MM.1S (cell line): ENCODE measurements around the gene UBXN7.
"Not testable (repeated sequence)": the region's sequence is repeated elsewhere in the genome, so short reads cannot be mapped to it uniquely, and the experiment has no call there.

Source experiments
- DNase-seq: peaks from one replicate; pipeline ENCODE4 v3.0.0-alpha.2; 2015
- H2AFZ ChIP-seq: fragments of 300-600 bp; sonication (generic); 2 replicates; pipeline ENCODE4 v1.6.0; 2016; ENCODE audit warnings: antibody characterized with exemption, low read length
- H3F3A ChIP-seq: fragments of 300-600 bp; sonication (generic); 2 replicates; pipeline ENCODE4 v1.6.1; 2016; ENCODE audit warnings: mild to moderate bottlenecking, antibody characterized with exemption, low read length, moderate library complexity, mixed read lengths; ENCODE audit not compliant: insufficient read depth
- H3K27ac ChIP-seq: fragments of 300-600 bp; sonication (generic); 2 replicates; pipeline ENCODE4 v1.5.1; 2016; ENCODE audit warnings: mild to moderate bottlenecking, low read length
- H3K27me3 ChIP-seq: fragments of 300-600 bp; sonication (generic); replicated peaks from 2 replicates; pipeline ENCODE4 v1.6.0; 2016; ENCODE audit warnings: low read length; ENCODE audit not compliant: insufficient read depth
- H3K36me3 ChIP-seq: fragments of 300-600 bp; sonication (generic); replicated peaks from 2 replicates; pipeline ENCODE4 v1.6.1; 2016; ENCODE audit warnings: mild to moderate bottlenecking, low read length, mixed read lengths; ENCODE audit not compliant: insufficient read depth
- H3K4me1 ChIP-seq: fragments of 300-600 bp; sonication (generic); 2 replicates; pipeline ENCODE4 v1.6.1; 2016; ENCODE audit warnings: low read length, mixed read lengths
- H3K4me2 ChIP-seq: fragments of 300-600 bp; sonication (generic); 2 replicates; pipeline ENCODE4 v1.6.0; 2016; ENCODE audit warnings: low read depth, low read length
- H3K4me3 ChIP-seq: fragments of 300-600 bp; sonication (generic); 2 replicates; pipeline ENCODE4 v1.5.1; 2016; ENCODE audit warnings: low read length, mixed read lengths
- H3K79me2 ChIP-seq: fragments of 300-600 bp; sonication (generic); 2 replicates; pipeline ENCODE4 v1.6.1; 2016; ENCODE audit warnings: mixed run types, low read length, mixed read lengths
- H3K9ac ChIP-seq: fragments of 300-600 bp; sonication (generic); 2 replicates; pipeline ENCODE4 v1.6.1; 2016; ENCODE audit warnings: low read length, mixed read lengths
- H3K9me2 ChIP-seq: fragments of 300-600 bp; sonication (generic); replicated peaks from 2 replicates; pipeline ENCODE4 v1.6.1; 2016; ENCODE audit warnings: mild to moderate bottlenecking, low read length, mixed read lengths; ENCODE audit not compliant: insufficient read depth
- H3K9me3 ChIP-seq: fragments of 300-600 bp; sonication (generic); replicated peaks from 2 replicates; pipeline ENCODE4 v1.6.1; 2016; ENCODE audit warnings: mild to moderate bottlenecking, low read length, mixed read lengths; ENCODE audit not compliant: insufficient read depth
- H4K20me1 ChIP-seq: fragments of 300-600 bp; sonication (generic); 2 replicates; pipeline ENCODE4 v1.6.1; 2016; ENCODE audit warnings: mild to moderate bottlenecking, low read length, moderate library complexity, mixed read lengths; ENCODE audit not compliant: insufficient read depth
- EZH2 ChIP-seq: fragments of 300-600 bp; sonication (generic); optimal IDR thresholded peaks from 2 replicates; pipeline ENCODE3; 2017; ENCODE audit warnings: low read depth, mild to moderate bottlenecking, antibody characterized with exemption, low read length, mixed read lengths
- EZH2phosphoT487 ChIP-seq: fragments of 300-600 bp; sonication (generic); IDR thresholded peaks from 2 replicates; pipeline ENCODE4 v1.6.1; 2018; ENCODE audit warnings: antibody characterized with exemption, low read length
- TF ChIP-seq, protein P1 (sequence below): fragments of 300-600 bp; sonication (generic); IDR thresholded peaks from 2 replicates; pipeline ENCODE4 v1.5.1; 2016; ENCODE audit warnings: antibody characterized with exemption, low read length, mixed read lengths

UBXN7 gene

GRCh38 chr3:196360586-196360985 lies 71.6 kb downstream of the UBXN7 start:
- Histone ChIP-seq H3K9me3 (no peaks in the 10 kb centered on the region), H3K79me2 (no peaks in the 10 kb centered on the region), H3K27me3 (no peaks in the 10 kb centered on the region), H3K27ac (no peak overlapping the region), H4K20me1 (no peaks in the 10 kb centered on the region), H3K36me3 (peaks cover 18% of the 10 kb centered on the region; the same call in 1 of the 2 replicates), H2AFZ (no peak overlapping the region), H3K9ac (no peak overlapping the region), H3K9me2 (no peaks in the 10 kb centered on the region), H3K4me3 (no peak overlapping the region), H3K4me2 (no peak overlapping the region), H3F3A (0 out of 2 replicates have a peak, but pooled peaks cover 3% of the 10 kb centered on the region), H3K4me1 (no peaks in the 10 kb centered on the region)
- no peak for DNase-seq
- TF ChIP-seq, protein P1, sequence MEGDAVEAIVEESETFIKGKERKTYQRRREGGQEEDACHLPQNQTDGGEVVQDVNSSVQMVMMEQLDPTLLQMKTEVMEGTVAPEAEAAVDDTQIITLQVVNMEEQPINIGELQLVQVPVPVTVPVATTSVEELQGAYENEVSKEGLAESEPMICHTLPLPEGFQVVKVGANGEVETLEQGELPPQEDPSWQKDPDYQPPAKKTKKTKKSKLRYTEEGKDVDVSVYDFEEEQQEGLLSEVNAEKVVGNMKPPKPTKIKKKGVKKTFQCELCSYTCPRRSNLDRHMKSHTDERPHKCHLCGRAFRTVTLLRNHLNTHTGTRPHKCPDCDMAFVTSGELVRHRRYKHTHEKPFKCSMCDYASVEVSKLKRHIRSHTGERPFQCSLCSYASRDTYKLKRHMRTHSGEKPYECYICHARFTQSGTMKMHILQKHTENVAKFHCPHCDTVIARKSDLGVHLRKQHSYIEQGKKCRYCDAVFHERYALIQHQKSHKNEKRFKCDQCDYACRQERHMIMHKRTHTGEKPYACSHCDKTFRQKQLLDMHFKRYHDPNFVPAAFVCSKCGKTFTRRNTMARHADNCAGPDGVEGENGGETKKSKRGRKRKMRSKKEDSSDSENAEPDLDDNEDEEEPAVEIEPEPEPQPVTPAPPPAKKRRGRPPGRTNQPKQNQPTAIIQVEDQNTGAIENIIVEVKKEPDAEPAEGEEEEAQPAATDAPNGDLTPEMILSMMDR = no peak
- no peak for TF ChIP-seq EZH2phosphoT487
- no peak for TF ChIP-seq EZH2

- not testable (repeated sequence) for H3K79me2 ChIP-seq, H3K4me1 ChIP-seq, H3F3A ChIP-seq, H3K4me3 ChIP-seq, H3K9ac ChIP-seq, H3K27me3 ChIP-seq, H3K9me3 ChIP-seq, H3K27ac ChIP-seq, H3K9me2 ChIP-seq, H3K4me2 ChIP-seq, DNase-seq, H2AFZ ChIP-seq, H4K20me1 ChIP-seq
- peaks cover 22% of the 10 kb centered on the region; the same call in 1 of the 2 replicates for H3K36me3 ChIP-seq
Observed at GRCh38 chr3:196358540-196358939, 73.7 kb downstream of the UBXN7 start.

GRCh38 chr3:196357905-196358304 lies 74.3 kb downstream of the UBXN7 start:
- H3K36me3 ChIP-seq = peaks cover 22% of the 10 kb centered on the region; the same call in 1 of the 2 replicates

GRCh38 chr3:196356556-196356955 lies 75.7 kb downstream of the UBXN7 start:
- Histone ChIP-seq H3K36me3 (peaks cover 22% of the 10 kb centered on the region; the same call in 1 of the 2 replicates), H4K20me1 (no peaks in the 10 kb centered on the region), H3F3A (no peaks in the 10 kb centered on the region), H3K27ac (no peak overlapping the region), H3K27me3 (no peaks in the 10 kb centered on the region), H3K9me3 (no peaks in the 10 kb centered on the region), H3K4me1 (no peaks in the 10 kb centered on the region), H3K79me2 (no peaks in the 10 kb centered on the region), H3K4me2 (no peak overlapping the region), H3K9ac (no peak overlapping the region), H2AFZ (no peak overlapping the region), H3K4me3 (no peak overlapping the region), H3K9me2 (no peaks in the 10 kb centered on the region)
- DNase-seq = no peak
- TF ChIP-seq EZH2phosphoT487 (no peak), EZH2 (no peak)
- TF ChIP-seq, protein P1 = no peak

More at GRCh38 chr3:196357905-196358304, 74.3 kb downstream of the UBXN7 start:
- Histone ChIP-seq H3F3A (no peaks in the 10 kb centered on the region), H3K4me3 (no peak overlapping the region), H2AFZ (no peak overlapping the region), H3K27me3 (no peaks in the 10 kb centered on the region), H4K20me1 (no peaks in the 10 kb centered on the region), H3K9ac (no peak overlapping the region), H3K27ac (no peak overlapping the region), H3K9me3 (no peaks in the 10 kb centered on the region), H3K4me1 (no peaks in the 10 kb centered on the region), H3K79me2 (no peaks in the 10 kb centered on the region), H3K9me2 (no peaks in the 10 kb centered on the region), H3K4me2 (no peak overlapping the region)
- no peak for DNase-seq
- TF ChIP-seq, protein P1 = no peak
- no peak for TF ChIP-seq EZH2phosphoT487
- TF ChIP-seq EZH2 = no peak
